Measurements from ENCODE around the gene ARHGAP19. TPM values are rescaled to one million over a fixed set of nuclear protein-coding genes. Genes with fewer than 3 reads are reported as not detected.

The ARHGAP19 gene
- polyA plus RNA-seq, 1 donor from 2014 or later: 5.2 TPM

- no peaks in the 10 kb centered on the region for H4K20me1 ChIP-seq (ENCODE audit: insufficient read depth)
- no peak overlapping the region for H3K27ac ChIP-seq (ENCODE audit: low read length)
- no peaks in the 10 kb centered on the region for H3K9me2 ChIP-seq (ENCODE audit: insufficient read depth, low read length)
- H3K79me2 ChIP-seq (replicated peaks; ENCODE audit: insufficient read depth, low read length): no peaks in the 10 kb centered on the region
- TF ChIP-seq TAF1 (IDR thresholded peaks at IDR 0.05; ENCODE audit: low read depth) (no peak), REST (IDR thresholded peaks at IDR 0.05; ENCODE audit: borderline replicate concordance) (no peak), POLR2AphosphoS5 (IDR thresholded peaks at IDR 0.05) (no peak), RAD21 (conservative IDR thresholded peaks at IDR 0.05) (no peak), EZH2 (IDR thresholded peaks at IDR 0.05; ENCODE audit: borderline replicate concordance, insufficient read depth, low read length, poor library complexity, severe bottlenecking) (no peak), EP300 (conservative IDR thresholded peaks at IDR 0.05; ENCODE audit: poor library complexity, severe bottlenecking) (no peak), SMC3 (conservative IDR thresholded peaks at IDR 0.05; ENCODE audit: poor library complexity) (no peak), MXI1 (conservative IDR thresholded peaks at IDR 0.05; ENCODE audit: poor library complexity, severe bottlenecking) (no peak)
- TF ChIP-seq, protein P1, sequence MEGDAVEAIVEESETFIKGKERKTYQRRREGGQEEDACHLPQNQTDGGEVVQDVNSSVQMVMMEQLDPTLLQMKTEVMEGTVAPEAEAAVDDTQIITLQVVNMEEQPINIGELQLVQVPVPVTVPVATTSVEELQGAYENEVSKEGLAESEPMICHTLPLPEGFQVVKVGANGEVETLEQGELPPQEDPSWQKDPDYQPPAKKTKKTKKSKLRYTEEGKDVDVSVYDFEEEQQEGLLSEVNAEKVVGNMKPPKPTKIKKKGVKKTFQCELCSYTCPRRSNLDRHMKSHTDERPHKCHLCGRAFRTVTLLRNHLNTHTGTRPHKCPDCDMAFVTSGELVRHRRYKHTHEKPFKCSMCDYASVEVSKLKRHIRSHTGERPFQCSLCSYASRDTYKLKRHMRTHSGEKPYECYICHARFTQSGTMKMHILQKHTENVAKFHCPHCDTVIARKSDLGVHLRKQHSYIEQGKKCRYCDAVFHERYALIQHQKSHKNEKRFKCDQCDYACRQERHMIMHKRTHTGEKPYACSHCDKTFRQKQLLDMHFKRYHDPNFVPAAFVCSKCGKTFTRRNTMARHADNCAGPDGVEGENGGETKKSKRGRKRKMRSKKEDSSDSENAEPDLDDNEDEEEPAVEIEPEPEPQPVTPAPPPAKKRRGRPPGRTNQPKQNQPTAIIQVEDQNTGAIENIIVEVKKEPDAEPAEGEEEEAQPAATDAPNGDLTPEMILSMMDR (IDR thresholded peaks at IDR 0.05; ENCODE audit: poor library complexity, severe bottlenecking): no peak
- H3K9ac ChIP-seq (ENCODE audit: low read length): no peak overlapping the region
- H2AFZ ChIP-seq (ENCODE audit: low read depth, low read length): no peak overlapping the region
- H3F3A ChIP-seq (ENCODE audit: insufficient read depth, low read length, poor library complexity, severe bottlenecking): no peaks in the 10 kb centered on the region
- no peak overlapping the region for H3K4me2 ChIP-seq (ENCODE audit: low read length)
- H3K4me3 ChIP-seq (ENCODE audit: low read length): no peak overlapping the region
- H3K9me3 ChIP-seq (ENCODE audit: low read length): no peaks in the 10 kb centered on the region
- no peaks in the 10 kb centered on the region for H3K36me3 ChIP-seq (ENCODE audit: insufficient read depth, low read length)
- H3K27me3 ChIP-seq (ENCODE audit: insufficient read depth, low read depth, low read length): no peaks in the 10 kb centered on the region
These were observed 17.6 kb downstream of the ARHGAP19 start for GRCh38 chr10:97274828-97275227.

DNA sequence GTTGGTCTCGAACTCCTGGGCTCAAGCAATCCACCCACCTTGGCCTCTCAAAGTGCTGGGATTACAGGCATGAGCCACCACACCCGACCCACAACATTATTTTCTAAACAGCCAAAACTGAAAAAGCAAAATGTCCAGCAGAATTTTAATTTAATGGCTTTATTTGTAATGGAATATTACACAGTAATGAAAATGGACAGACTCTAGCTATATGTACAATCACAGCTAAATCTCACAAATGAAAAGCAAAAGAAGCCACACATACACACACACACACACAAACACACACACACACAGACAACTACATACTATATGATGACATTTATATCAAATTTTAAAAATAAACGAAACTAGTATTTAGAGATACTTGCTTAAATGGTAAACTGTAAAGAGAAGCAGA is 18.7 kb downstream of the ARHGAP19 start:
- no peak for TF ChIP-seq EZH2 (IDR thresholded peaks at IDR 0.05; ENCODE audit: borderline replicate concordance, insufficient read depth, low read length, poor library complexity, severe bottlenecking)
- no peak for TF ChIP-seq TAF1 (IDR thresholded peaks at IDR 0.05; ENCODE audit: low read depth)
- TF ChIP-seq MXI1 (conservative IDR thresholded peaks at IDR 0.05; ENCODE audit: poor library complexity, severe bottlenecking): no peak
- no peak for TF ChIP-seq POLR2AphosphoS5 (IDR thresholded peaks at IDR 0.05)
- Histone ChIP-seq H3K36me3 (ENCODE audit: insufficient read depth, low read length) (no peaks in the 10 kb centered on the region), H3K4me3 (ENCODE audit: low read length) (no peak overlapping the region), H3K27ac (ENCODE audit: low read length) (no peak overlapping the region), H3K27me3 (ENCODE audit: insufficient read depth, low read depth, low read length) (no peaks in the 10 kb centered on the region), H2AFZ (ENCODE audit: low read depth, low read length) (no peak overlapping the region), H4K20me1 (ENCODE audit: insufficient read depth) (no peaks in the 10 kb centered on the region), H3K4me2 (ENCODE audit: low read length) (no peak overlapping the region), H3K79me2 (replicated peaks; ENCODE audit: insufficient read depth, low read length) (no peaks in the 10 kb centered on the region), H3K9me3 (ENCODE audit: low read length) (no peaks in the 10 kb centered on the region), H3F3A (ENCODE audit: insufficient read depth, low read length, poor library complexity, severe bottlenecking) (no peaks in the 10 kb centered on the region), H3K9ac (ENCODE audit: low read length) (no peak overlapping the region), H3K9me2 (ENCODE audit: insufficient read depth, low read length) (no peaks in the 10 kb centered on the region)

All from neural cell (in vitro differentiated cells).